SK-N-SH treated with all-trans-retinoic acid at 6 μM for 48 hours (cell line): ENCODE results near the gene C8A.

Source experiments
- ATAC-seq: fragments of 200-7000 bp; cut with Tn5 transposase; 3 replicates; pipeline ENCODE4 v1.9.1; 2020; ENCODE audit warnings: mild to moderate bottlenecking, moderate library complexity
- ARNTL ChIP-seq: fragments of 450-650 bp; formaldehyde crosslinking; IDR thresholded peaks from 2 replicates; pipeline ENCODE4 v1.5.0; 2020; ENCODE audit warnings: low read depth, mild to moderate bottlenecking, moderate library complexity, borderline replicate concordance
- BACH2 ChIP-seq: fragments of 250-450 bp; sonication (Bioruptor Pico); IDR thresholded peaks from 2 replicates; pipeline ENCODE4 v1.9.0; 2021; ENCODE audit warnings: mild to moderate bottlenecking, borderline replicate concordance
- CREB5 ChIP-seq: fragments of 250-450 bp; sonication (Bioruptor Pico); IDR thresholded peaks from 2 replicates; pipeline ENCODE4 v1.5.1; 2020; ENCODE audit warnings: low read depth, mild to moderate bottlenecking, moderate library complexity
- CSDC2 ChIP-seq: fragments of 250-450 bp; sonication (Bioruptor Pico); IDR thresholded peaks from 2 replicates; pipeline ENCODE4 v1.5.0; 2020; ENCODE audit warnings: mild to moderate bottlenecking, moderate library complexity
- CSRNP3 ChIP-seq: fragments of 250-450 bp; sonication (Bioruptor Pico); IDR thresholded peaks from 2 replicates; pipeline ENCODE4 v1.5.1; 2021; ENCODE audit warnings: mild to moderate bottlenecking, moderate library complexity
- ESRRG ChIP-seq: fragments of 250-450 bp; sonication (Bioruptor Pico); IDR thresholded peaks from 2 replicates; pipeline ENCODE4 v1.6.1; 2021; ENCODE audit warnings: mild to moderate bottlenecking
- GLIS3 ChIP-seq: fragments of 250-450 bp; sonication (Bioruptor Pico); IDR thresholded peaks from 2 replicates; pipeline ENCODE4 v1.5.0; 2020; ENCODE audit warnings: mild to moderate bottlenecking, moderate library complexity
- ISL1 ChIP-seq: fragments of 250-450 bp; sonication (Bioruptor Pico); IDR thresholded peaks from 2 replicates; pipeline ENCODE4 v2.1.2; 2022; ENCODE audit warnings: mild to moderate bottlenecking, moderate library complexity
- OSR1 ChIP-seq: fragments of 250-450 bp; sonication (Bioruptor Pico); IDR thresholded peaks from 2 replicates; pipeline ENCODE4 v1.8.0; 2022; ENCODE audit warnings: moderate library complexity, mild to moderate bottlenecking, inconsistent platforms
- PATZ1 ChIP-seq: fragments of 250-450 bp; sonication (Bioruptor Pico); IDR thresholded peaks from 2 replicates; pipeline ENCODE4 v1.8.0; 2020; ENCODE audit warnings: mild to moderate bottlenecking, moderate library complexity, borderline replicate concordance
- POU6F1 ChIP-seq: fragments of 250-450 bp; sonication (Bioruptor Pico); IDR thresholded peaks from 2 replicates; pipeline ENCODE4 v1.8.0; 2021; ENCODE audit warnings: low read depth, mild to moderate bottlenecking, moderate library complexity, borderline replicate concordance
- PPARA ChIP-seq: fragments of 250-450 bp; sonication (Bioruptor Pico); IDR thresholded peaks from 2 replicates; pipeline ENCODE4 v1.5.0; 2020; ENCODE audit warnings: mild to moderate bottlenecking, borderline replicate concordance
- RARB ChIP-seq: fragments of 250-450 bp; sonication (Bioruptor Pico); IDR thresholded peaks from 2 replicates; pipeline ENCODE4 v1.8.0; 2021; ENCODE audit warnings: mild to moderate bottlenecking, moderate library complexity
- SNAI2 ChIP-seq: fragments of 250-450 bp; sonication (Bioruptor Pico); IDR thresholded peaks from 2 replicates; pipeline ENCODE4 v1.5.0; 2020; ENCODE audit warnings: mild to moderate bottlenecking, moderate library complexity
- TCF4 ChIP-seq: fragments of 250-450 bp; sonication (Bioruptor Pico); IDR thresholded peaks from 2 replicates; pipeline ENCODE4 v1.8.0; 2021; ENCODE audit warnings: mild to moderate bottlenecking, moderate library complexity, borderline replicate concordance
- ZFP3 ChIP-seq: fragments of 250-450 bp; sonication (Bioruptor Pico); IDR thresholded peaks from 2 replicates; pipeline ENCODE4 v1.5.0; 2020; ENCODE audit warnings: mild to moderate bottlenecking, moderate library complexity
- ZFP30 ChIP-seq: fragments of 450-650 bp; formaldehyde crosslinking; IDR thresholded peaks from 2 replicates; pipeline ENCODE4 v1.5.0; 2022; ENCODE audit warnings: mild to moderate bottlenecking, moderate library complexity
- ZNF565 ChIP-seq: fragments of 450-650 bp; formaldehyde crosslinking; conservative IDR thresholded peaks from 2 replicates; pipeline ENCODE4 v1.5.0; 2020; ENCODE audit warnings: low read depth, mild to moderate bottlenecking, moderate library complexity
- ZNF70 ChIP-seq: fragments of 450-650 bp; formaldehyde crosslinking; IDR thresholded peaks from 2 replicates; pipeline ENCODE4 v1.5.0; 2020; ENCODE audit warnings: mild to moderate bottlenecking, moderate library complexity
- ZNF8 ChIP-seq: fragments of 450-650 bp; formaldehyde crosslinking; IDR thresholded peaks from 2 replicates; pipeline ENCODE4 v1.5.0; 2020; ENCODE audit warnings: mild to moderate bottlenecking, moderate library complexity

C8A gene

GRCh38 chr1:56953386-56953785 is 98.8 kb downstream of the C8A start (continued):
- no peak for TF ChIP-seq CSRNP3 (CRISPR knock-in tag)
- no peak for TF ChIP-seq TCF4
- no peak for TF ChIP-seq ZFP30
- TF ChIP-seq ISL1, result no peak
- no peak for TF ChIP-seq ZNF8
- TF ChIP-seq POU6F1 (CRISPR knock-in tag), result no peak

GRCh38 chr1:56954664-56955063 is 100.1 kb downstream of the C8A start:
- no peak for ATAC-seq
- TF ChIP-seq ZFP30 (no peak), ISL1 (no peak), ZNF70 (CRISPR knock-in tag) (no peak), ESRRG (CRISPR knock-in tag) (no peak), BACH2 (CRISPR knock-in tag) (no peak), GLIS3 (CRISPR knock-in tag) (no peak), ZNF8 (no peak), PPARA (CRISPR knock-in tag) (no peak), ZNF565 (CRISPR knock-in tag) (no peak), PATZ1 (CRISPR knock-in tag) (no peak), POU6F1 (CRISPR knock-in tag) (no peak)
- TF ChIP-seq, all 23 proteins: peak for 0

- TF ChIP-seq GLIS3 (CRISPR knock-in tag) (no peak), ZNF70 (CRISPR knock-in tag) (no peak), CSDC2 (CRISPR knock-in tag) (no peak), RARB (no peak)
- peak; percentile 38 for ATAC-seq
These were observed 103.3 kb downstream of the C8A start for GRCh38 chr1:56957931-56958330.

GRCh38 chr1:56958526-56958925 is 103.9 kb downstream of the C8A start:
- ATAC-seq, result peak; percentile 95
- TF ChIP-seq TCF4 (peak; percentile 31; the same call in 1 of the 2 replicates), BACH2 (CRISPR knock-in tag) (0 out of 2 replicates have a peak, but pooled peaks have one; percentile 51), ARNTL (CRISPR knock-in tag) (no peak), OSR1 (CRISPR knock-in tag) (no peak), GLIS3 (CRISPR knock-in tag) (no peak), POU6F1 (CRISPR knock-in tag) (no peak), ZNF565 (CRISPR knock-in tag) (no peak), SNAI2 (CRISPR knock-in tag) (peak; percentile 46; the same call in 1 of the 2 replicates), ZFP30 (no peak), ISL1 (peak; percentile 78), PPARA (CRISPR knock-in tag) (no peak), CSDC2 (CRISPR knock-in tag) (0 out of 2 replicates have a peak, but pooled peaks have one; percentile 62), ZFP3 (CRISPR knock-in tag) (peak; percentile 70), RARB (no peak), CREB5 (0 out of 2 replicates have a peak, but pooled peaks have one; percentile 46), ZNF70 (CRISPR knock-in tag) (no peak)
